WTC11 (cell line): ENCODE results near the gene MEIS2. TPM values are rescaled to one million over a fixed set of nuclear protein-coding genes. Genes with fewer than 3 reads are reported as not detected.

Experiments used
- ATAC-seq: fragments of 200-7000 bp; cut with Tn5 transposase; 2 replicates; pipeline ENCODE4 v1.10.0; 2021; ENCODE audit warnings: mild to moderate bottlenecking, moderate library complexity
- CTCF ChIA-PET: fragments of 300-600 bp; sonication (Branson Sonifier 250); formaldehyde crosslinking; loops from one replicate; lab custom pipeline; 2021; ENCODE audit warnings: antibody characterized with exemption; lab: Charles Lee
- POLR2A ChIA-PET: fragments of 350-600 bp; sonication (Branson Sonifier 250); formaldehyde crosslinking; loops from one replicate; lab custom pipeline; 2021; ENCODE audit warnings: antibody characterized with exemption; lab: Charles Lee
- DNase-seq: peaks from one replicate; pipeline ENCODE4 v3.0.0; 2021; ENCODE audit warnings: low spot score
- H3K27ac Mint-ChIP-seq: 2 replicates; pipeline ENCODE4 v1.8.0; 2021; ENCODE audit warnings: mixed read lengths
- H3K27me3 Mint-ChIP-seq: 2 replicates; pipeline ENCODE4 v1.8.0; 2021; ENCODE audit warnings: low read depth, mild to moderate bottlenecking, moderate library complexity, mixed read lengths
- H3K36me3 Mint-ChIP-seq: 2 replicates; pipeline ENCODE4 v1.8.0; 2021; ENCODE audit warnings: mixed read lengths
- H3K4me1 Mint-ChIP-seq: 2 replicates; pipeline ENCODE4 v1.8.0; 2022; ENCODE audit warnings: mixed read lengths
- H3K4me3 Mint-ChIP-seq: 2 replicates; pipeline ENCODE4 v1.8.0; 2021; ENCODE audit warnings: mild to moderate bottlenecking, moderate library complexity, mixed read lengths
- H3K9me3 Mint-ChIP-seq: 2 replicates; pipeline ENCODE4 v1.8.0; 2021; ENCODE audit warnings: mixed read lengths
- CREB1 ChIP-seq: sonication (generic); formaldehyde crosslinking; IDR thresholded peaks from 2 replicates; pipeline ENCODE4 v1.8.0; 2023; ENCODE audit warnings: mild to moderate bottlenecking, missing genetic modification reagents
- CREM ChIP-seq: sonication (generic); formaldehyde crosslinking; IDR thresholded peaks from 2 replicates; pipeline ENCODE4 v1.8.1; 2022; ENCODE audit warnings: mild to moderate bottlenecking, missing genetic modification reagents, moderate library complexity
- ELF4 ChIP-seq: sonication (generic); formaldehyde crosslinking; IDR thresholded peaks from 2 replicates; pipeline ENCODE4 v1.8.1; 2022; ENCODE audit warnings: low read depth, mild to moderate bottlenecking, moderate library complexity, missing genetic modification reagents
- FOXJ3 ChIP-seq: sonication (generic); formaldehyde crosslinking; IDR thresholded peaks from 2 replicates; pipeline ENCODE4 v1.9.0; 2021; ENCODE audit warnings: missing genetic modification reagents, mild to moderate bottlenecking, borderline replicate concordance
- FOXK1 ChIP-seq: sonication (generic); formaldehyde crosslinking; IDR thresholded peaks from 2 replicates; pipeline ENCODE4 v1.8.0; 2022; ENCODE audit warnings: mild to moderate bottlenecking, moderate library complexity, missing genetic modification reagents
- GABPB1 ChIP-seq: sonication (generic); formaldehyde crosslinking; IDR thresholded peaks from 2 replicates; pipeline ENCODE4 v1.8.1; 2023; ENCODE audit warnings: mild to moderate bottlenecking, missing genetic modification reagents
- GRHL2 ChIP-seq: fragments of 250-450 bp; sonication (Bioruptor Pico); IDR thresholded peaks from 2 replicates; pipeline ENCODE4 v1.8.0; 2022; ENCODE audit warnings: mild to moderate bottlenecking, moderate library complexity; ENCODE audit not compliant: insufficient replicate concordance, severe bottlenecking
- GTF2I ChIP-seq: fragments of 250-450 bp; sonication (Bioruptor Pico); conservative IDR thresholded peaks from 2 replicates; pipeline ENCODE4 v1.4.0; 2021; ENCODE audit warnings: mild to moderate bottlenecking
- HMGA2 ChIP-seq: fragments of 250-450 bp; sonication (Bioruptor Pico); IDR thresholded peaks from 2 replicates; pipeline ENCODE4 v1.4.0; 2021; ENCODE audit warnings: mild to moderate bottlenecking, moderate library complexity
- IRF2 ChIP-seq: sonication (generic); formaldehyde crosslinking; IDR thresholded peaks from 2 replicates; pipeline ENCODE4 v1.8.0; 2022; ENCODE audit warnings: low read depth, missing genetic modification reagents, borderline replicate concordance
- NFATC4 ChIP-seq: fragments of 250-450 bp; sonication (Bioruptor Pico); IDR thresholded peaks from 2 replicates; pipeline ENCODE4 v1.9.0; 2021; ENCODE audit warnings: mild to moderate bottlenecking
- NFE2L1 ChIP-seq: sonication (generic); formaldehyde crosslinking; IDR thresholded peaks from 2 replicates; pipeline ENCODE4 v1.8.1; 2023; ENCODE audit warnings: missing genetic modification reagents
- NFYB ChIP-seq: sonication (generic); formaldehyde crosslinking; conservative IDR thresholded peaks from 2 replicates; pipeline ENCODE4 v1.8.0; 2022; ENCODE audit warnings: low read depth, missing genetic modification reagents
- PRRX2 ChIP-seq: fragments of 250-450 bp; sonication (Bioruptor Pico); IDR thresholded peaks from 2 replicates; pipeline ENCODE4 v1.8.0; 2021; ENCODE audit warnings: mild to moderate bottlenecking
- TP53 ChIP-seq: sonication (generic); formaldehyde crosslinking; IDR thresholded peaks from 2 replicates; pipeline ENCODE4 v1.8.1; 2023; ENCODE audit warnings: mild to moderate bottlenecking, missing genetic modification reagents
- ZNF416 ChIP-seq: fragments of 250-450 bp; sonication (Bioruptor Pico); IDR thresholded peaks from 2 replicates; pipeline ENCODE4 v1.9.0; 2021; ENCODE audit warnings: mild to moderate bottlenecking, inconsistent platforms
- total RNA-seq: library from RNA; stranded (reverse); gene quantifications from 3 replicates; pipeline ENCODE4 v1.2.3, GENCODE V29; 2021
- TF ChIP-seq, protein P1 (sequence below): fragments of 250-450 bp; sonication (Bioruptor Pico); IDR thresholded peaks from 2 replicates; pipeline ENCODE4 v1.9.0; 2021; ENCODE audit warnings: mild to moderate bottlenecking
- TF ChIP-seq, protein P2 (sequence below): fragments of 250-450 bp; sonication (Bioruptor Pico); IDR thresholded peaks from 2 replicates; pipeline ENCODE4 v1.9.0; 2021; ENCODE audit warnings: mild to moderate bottlenecking
- TF ChIP-seq, protein P3 (sequence below): sonication (generic); formaldehyde crosslinking; IDR thresholded peaks from 2 replicates; pipeline ENCODE4 v1.8.0; 2023; ENCODE audit warnings: missing genetic modification reagents
- TF ChIP-seq, protein P4 (sequence below): sonication (generic); formaldehyde crosslinking; IDR thresholded peaks from 2 replicates; pipeline ENCODE4 v1.8.1; 2023; ENCODE audit warnings: mild to moderate bottlenecking, missing genetic modification reagents
- TF ChIP-seq, protein P5 (sequence below): sonication (generic); formaldehyde crosslinking; conservative IDR thresholded peaks from 2 replicates; pipeline ENCODE4 v1.8.1; 2022; ENCODE audit warnings: mild to moderate bottlenecking, missing genetic modification reagents
- TF ChIP-seq, protein P6 (sequence below): sonication (generic); formaldehyde crosslinking; IDR thresholded peaks from 2 replicates; pipeline ENCODE4 v1.8.1; 2022; ENCODE audit warnings: low read depth, mild to moderate bottlenecking, moderate library complexity, missing genetic modification reagents, borderline replicate concordance
- TF ChIP-seq, protein P7 (sequence below): sonication (generic); formaldehyde crosslinking; IDR thresholded peaks from 2 replicates; pipeline ENCODE4 v1.8.1; 2023; ENCODE audit warnings: mild to moderate bottlenecking, missing genetic modification reagents

The MEIS2 gene
- total RNA-seq, 1 experiment from 2014 or later = 0.57 TPM

DNA sequence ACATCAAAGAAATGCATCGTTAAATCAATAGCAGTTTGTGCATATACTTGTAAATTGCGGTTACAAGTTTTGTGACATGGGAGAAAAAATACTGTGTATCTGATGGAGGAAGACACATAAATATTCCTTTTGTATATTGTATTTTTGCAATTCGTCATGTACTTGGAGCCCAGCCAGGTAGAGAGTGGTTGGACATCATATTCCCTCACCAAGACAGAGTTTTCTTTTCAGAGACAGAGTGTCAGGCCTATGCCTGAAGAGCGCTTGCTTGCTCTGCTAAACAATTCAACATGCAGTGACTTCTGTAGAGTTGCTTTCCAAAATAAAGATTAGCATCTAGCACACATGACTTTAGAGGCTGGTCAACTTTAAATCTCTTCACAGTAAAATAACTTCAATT is 24.8 kb upstream of the MEIS2 start:
- ChIA-PET POLR2A (no interaction called here), CTCF (no interaction called here)
- H3K27me3 Mint-ChIP-seq = no peaks in the 10 kb centered on the region
- no peaks in the 10 kb centered on the region; the same call in 1 of the 2 replicates for H3K9me3 Mint-ChIP-seq
- H3K4me1 Mint-ChIP-seq = peaks cover 28% of the 10 kb centered on the region
- DNase-seq (no peak), ATAC-seq (no peak)
- no peaks in the 10 kb centered on the region for H3K36me3 Mint-ChIP-seq
- no peak overlapping the region for H3K27ac Mint-ChIP-seq
- no peak for TF ChIP-seq TP53
- TF ChIP-seq, protein P1, sequence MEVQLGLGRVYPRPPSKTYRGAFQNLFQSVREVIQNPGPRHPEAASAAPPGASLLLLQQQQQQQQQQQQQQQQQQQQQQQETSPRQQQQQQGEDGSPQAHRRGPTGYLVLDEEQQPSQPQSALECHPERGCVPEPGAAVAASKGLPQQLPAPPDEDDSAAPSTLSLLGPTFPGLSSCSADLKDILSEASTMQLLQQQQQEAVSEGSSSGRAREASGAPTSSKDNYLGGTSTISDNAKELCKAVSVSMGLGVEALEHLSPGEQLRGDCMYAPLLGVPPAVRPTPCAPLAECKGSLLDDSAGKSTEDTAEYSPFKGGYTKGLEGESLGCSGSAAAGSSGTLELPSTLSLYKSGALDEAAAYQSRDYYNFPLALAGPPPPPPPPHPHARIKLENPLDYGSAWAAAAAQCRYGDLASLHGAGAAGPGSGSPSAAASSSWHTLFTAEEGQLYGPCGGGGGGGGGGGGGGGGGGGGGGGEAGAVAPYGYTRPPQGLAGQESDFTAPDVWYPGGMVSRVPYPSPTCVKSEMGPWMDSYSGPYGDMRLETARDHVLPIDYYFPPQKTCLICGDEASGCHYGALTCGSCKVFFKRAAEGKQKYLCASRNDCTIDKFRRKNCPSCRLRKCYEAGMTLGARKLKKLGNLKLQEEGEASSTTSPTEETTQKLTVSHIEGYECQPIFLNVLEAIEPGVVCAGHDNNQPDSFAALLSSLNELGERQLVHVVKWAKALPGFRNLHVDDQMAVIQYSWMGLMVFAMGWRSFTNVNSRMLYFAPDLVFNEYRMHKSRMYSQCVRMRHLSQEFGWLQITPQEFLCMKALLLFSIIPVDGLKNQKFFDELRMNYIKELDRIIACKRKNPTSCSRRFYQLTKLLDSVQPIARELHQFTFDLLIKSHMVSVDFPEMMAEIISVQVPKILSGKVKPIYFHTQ (CRISPR knock-in tag) = no peak
- TF ChIP-seq CREB1 (CRISPR knock-in tag) = no peak
- TF ChIP-seq GRHL2 (CRISPR knock-in tag) = no peak
- no peak for TF ChIP-seq HMGA2 (CRISPR knock-in tag)
- TF ChIP-seq NFATC4 (CRISPR knock-in tag) = no peak
- TF ChIP-seq FOXK1 (CRISPR knock-in tag) = no peak
- TF ChIP-seq, protein P2, sequence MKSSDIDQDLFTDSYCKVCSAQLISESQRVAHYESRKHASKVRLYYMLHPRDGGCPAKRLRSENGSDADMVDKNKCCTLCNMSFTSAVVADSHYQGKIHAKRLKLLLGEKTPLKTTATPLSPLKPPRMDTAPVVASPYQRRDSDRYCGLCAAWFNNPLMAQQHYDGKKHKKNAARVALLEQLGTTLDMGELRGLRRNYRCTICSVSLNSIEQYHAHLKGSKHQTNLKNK = no peak
- no peak for TF ChIP-seq IRF2 (CRISPR knock-in tag)
- TF ChIP-seq GABPB1 = no peak
- TF ChIP-seq CREM (CRISPR knock-in tag) = no peak
- TF ChIP-seq, protein P3, sequence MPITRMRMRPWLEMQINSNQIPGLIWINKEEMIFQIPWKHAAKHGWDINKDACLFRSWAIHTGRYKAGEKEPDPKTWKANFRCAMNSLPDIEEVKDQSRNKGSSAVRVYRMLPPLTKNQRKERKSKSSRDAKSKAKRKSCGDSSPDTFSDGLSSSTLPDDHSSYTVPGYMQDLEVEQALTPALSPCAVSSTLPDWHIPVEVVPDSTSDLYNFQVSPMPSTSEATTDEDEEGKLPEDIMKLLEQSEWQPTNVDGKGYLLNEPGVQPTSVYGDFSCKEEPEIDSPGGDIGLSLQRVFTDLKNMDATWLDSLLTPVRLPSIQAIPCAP (CRISPR knock-in tag) = no peak
- no peak overlapping the region for H3K4me3 Mint-ChIP-seq

DNA sequence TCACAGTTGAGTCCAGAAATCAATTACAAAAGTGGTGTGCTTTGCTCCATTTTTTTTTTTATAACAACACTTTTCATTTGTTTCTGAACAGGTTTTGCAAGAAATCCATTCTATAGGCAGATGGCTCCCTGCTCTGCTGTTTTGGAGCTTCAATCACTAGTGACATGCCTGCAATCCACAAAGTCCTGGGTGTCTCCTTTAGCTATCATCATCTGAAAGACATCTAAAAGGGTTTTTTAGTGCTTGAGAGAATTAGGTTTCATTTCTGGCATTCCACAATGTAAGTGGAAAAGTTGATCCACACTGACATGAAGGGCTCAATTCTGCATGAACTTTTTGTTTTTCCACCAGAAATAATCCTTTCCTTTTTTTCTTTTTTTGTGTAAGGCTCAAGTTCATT is 24.0 kb upstream of the MEIS2 start:
- H3K27ac Mint-ChIP-seq = no peak overlapping the region
- H3K4me3 Mint-ChIP-seq = no peak overlapping the region
- no peak for DNase-seq
- ChIA-PET POLR2A (no interaction called here), CTCF (interaction anchor here (1.4 kb wide), 1 partner anchor 14 kb away, joined by 3 read pairs; no protein-coding TSS in a partner anchor)
- no peaks in the 10 kb centered on the region; the same call in 1 of the 2 replicates for H3K9me3 Mint-ChIP-seq
- H3K4me1 Mint-ChIP-seq = peaks cover 28% of the 10 kb centered on the region
- no peaks in the 10 kb centered on the region for H3K36me3 Mint-ChIP-seq
- TF ChIP-seq, protein P4, sequence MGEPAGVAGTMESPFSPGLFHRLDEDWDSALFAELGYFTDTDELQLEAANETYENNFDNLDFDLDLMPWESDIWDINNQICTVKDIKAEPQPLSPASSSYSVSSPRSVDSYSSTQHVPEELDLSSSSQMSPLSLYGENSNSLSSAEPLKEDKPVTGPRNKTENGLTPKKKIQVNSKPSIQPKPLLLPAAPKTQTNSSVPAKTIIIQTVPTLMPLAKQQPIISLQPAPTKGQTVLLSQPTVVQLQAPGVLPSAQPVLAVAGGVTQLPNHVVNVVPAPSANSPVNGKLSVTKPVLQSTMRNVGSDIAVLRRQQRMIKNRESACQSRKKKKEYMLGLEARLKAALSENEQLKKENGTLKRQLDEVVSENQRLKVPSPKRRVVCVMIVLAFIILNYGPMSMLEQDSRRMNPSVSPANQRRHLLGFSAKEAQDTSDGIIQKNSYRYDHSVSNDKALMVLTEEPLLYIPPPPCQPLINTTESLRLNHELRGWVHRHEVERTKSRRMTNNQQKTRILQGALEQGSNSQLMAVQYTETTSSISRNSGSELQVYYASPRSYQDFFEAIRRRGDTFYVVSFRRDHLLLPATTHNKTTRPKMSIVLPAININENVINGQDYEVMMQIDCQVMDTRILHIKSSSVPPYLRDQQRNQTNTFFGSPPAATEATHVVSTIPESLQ (CRISPR knock-in tag) = no peak
- TF ChIP-seq GTF2I (CRISPR knock-in tag) = no peak
- TF ChIP-seq, protein P5, sequence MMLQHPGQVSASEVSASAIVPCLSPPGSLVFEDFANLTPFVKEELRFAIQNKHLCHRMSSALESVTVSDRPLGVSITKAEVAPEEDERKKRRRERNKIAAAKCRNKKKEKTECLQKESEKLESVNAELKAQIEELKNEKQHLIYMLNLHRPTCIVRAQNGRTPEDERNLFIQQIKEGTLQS (CRISPR knock-in tag) = no peak
- no peak for TF ChIP-seq NFE2L1 (CRISPR knock-in tag)
- TF ChIP-seq ZNF416 (CRISPR knock-in tag) = no peak
- no peak for TF ChIP-seq NFYB
- no peak for TF ChIP-seq FOXJ3 (CRISPR knock-in tag)
- TF ChIP-seq GABPB1 = no peak
- TF ChIP-seq, protein P6, sequence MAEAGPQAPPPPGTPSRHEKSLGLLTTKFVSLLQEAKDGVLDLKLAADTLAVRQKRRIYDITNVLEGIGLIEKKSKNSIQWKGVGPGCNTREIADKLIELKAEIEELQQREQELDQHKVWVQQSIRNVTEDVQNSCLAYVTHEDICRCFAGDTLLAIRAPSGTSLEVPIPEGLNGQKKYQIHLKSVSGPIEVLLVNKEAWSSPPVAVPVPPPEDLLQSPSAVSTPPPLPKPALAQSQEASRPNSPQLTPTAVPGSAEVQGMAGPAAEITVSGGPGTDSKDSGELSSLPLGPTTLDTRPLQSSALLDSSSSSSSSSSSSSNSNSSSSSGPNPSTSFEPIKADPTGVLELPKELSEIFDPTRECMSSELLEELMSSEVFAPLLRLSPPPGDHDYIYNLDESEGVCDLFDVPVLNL = no peak
- TF ChIP-seq PRRX2 (CRISPR knock-in tag) = no peak
- TF ChIP-seq ELF4 = no peak
- TF ChIP-seq, protein P7, sequence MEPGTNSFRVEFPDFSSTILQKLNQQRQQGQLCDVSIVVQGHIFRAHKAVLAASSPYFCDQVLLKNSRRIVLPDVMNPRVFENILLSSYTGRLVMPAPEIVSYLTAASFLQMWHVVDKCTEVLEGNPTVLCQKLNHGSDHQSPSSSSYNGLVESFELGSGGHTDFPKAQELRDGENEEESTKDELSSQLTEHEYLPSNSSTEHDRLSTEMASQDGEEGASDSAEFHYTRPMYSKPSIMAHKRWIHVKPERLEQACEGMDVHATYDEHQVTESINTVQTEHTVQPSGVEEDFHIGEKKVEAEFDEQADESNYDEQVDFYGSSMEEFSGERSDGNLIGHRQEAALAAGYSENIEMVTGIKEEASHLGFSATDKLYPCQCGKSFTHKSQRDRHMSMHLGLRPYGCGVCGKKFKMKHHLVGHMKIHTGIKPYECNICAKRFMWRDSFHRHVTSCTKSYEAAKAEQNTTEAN (CRISPR knock-in tag) = no peak
- no peak for ATAC-seq
- H3K27me3 Mint-ChIP-seq = no peaks in the 10 kb centered on the region
